HL-60/S4 (cell line): ENCODE results near the gene SCUBE2.

ENCODE experiments used
- in situ Hi-C: fragments of 300-500 bp; cut with MboI; formaldehyde crosslinking; loops from 2 replicates; pipeline ENCODE4 v1.14.3; 2022; ENCODE audit warnings: low sequenced_read_pairs

SCUBE2 gene

DNA sequence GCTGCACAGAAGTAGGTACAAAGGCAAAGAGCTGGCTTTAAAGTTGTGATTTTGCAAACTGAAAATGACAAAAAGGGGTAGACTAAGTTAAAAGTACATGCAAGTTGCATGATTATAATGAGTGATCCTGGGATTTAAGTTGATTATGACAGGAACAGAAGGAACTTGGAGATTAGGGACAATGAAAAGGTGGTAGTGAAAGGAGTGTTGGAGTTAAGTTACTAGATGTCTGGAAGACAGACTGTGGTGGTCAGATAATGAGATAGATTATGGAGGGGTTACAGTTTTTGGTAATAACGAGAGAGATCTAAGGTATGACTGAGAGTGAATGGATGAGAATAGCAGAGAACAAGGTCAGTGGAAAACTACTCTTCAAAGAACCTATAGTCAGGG is 119.5 kb downstream of the SCUBE2 start:
- in situ Hi-C loops, result no loop called here

DNA sequence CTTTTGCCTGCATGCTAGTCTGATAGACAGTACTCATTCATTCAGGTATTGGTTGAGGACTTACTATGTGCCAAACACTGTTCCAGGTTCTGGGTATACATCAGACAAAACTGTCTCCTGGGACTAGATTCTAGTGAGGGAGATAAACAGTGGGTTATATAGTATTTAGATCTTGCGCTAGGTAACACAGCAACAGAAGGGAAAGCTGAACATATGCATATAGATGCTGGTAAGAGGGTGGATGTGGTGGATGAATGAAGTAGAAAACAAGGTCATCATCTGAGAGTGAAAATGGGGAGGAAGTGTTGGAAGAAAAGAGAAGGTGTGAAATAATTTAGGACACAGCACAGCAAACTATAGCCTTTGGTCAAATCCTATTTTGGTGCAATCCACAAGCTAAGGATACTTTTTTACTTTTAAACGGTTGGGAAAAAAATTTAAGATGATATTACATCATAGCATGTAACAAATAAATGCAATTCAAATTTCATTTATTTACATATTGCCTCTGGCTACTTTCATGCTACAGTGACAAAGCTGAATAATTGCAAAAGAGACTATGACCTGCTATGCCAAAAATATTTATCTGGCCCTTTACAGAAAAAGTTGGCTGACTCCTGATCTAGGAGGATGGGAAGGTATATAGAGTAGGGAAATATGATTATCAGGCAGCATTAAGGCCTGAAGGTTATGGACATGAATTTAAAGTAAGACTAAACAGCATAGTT is 120.0 kb downstream of the SCUBE2 start:
- in situ Hi-C loops, result no loop called here
